ENCODE measurements around the gene KCNQ1.

Gene KCNQ1

DNA sequence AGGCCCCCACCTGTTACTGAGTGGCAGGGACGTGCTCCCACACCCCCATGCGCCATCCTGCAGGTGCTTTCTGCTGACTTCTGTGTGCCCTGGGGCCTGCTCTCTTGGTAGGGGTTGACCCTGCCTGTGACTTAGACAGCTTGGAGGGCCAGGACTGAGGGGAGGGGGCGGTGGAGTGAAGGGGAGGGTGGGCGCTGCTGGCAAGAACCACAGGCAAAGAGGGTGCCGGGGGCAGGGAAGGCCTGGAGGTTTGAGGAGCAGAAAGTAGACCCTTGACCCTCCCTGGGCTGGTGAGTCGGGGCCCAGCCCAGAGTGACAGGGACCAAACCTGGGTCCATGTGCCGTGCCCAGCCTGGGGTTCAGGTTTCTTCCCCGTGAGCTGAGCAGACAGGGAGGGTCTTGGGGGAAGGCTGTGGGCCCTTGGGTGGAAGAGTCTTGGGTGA lies 17.8 kb downstream of the KCNQ1 start:
- no peak for DNase-seq

- no peak for DNase-seq
Observed at GRCh38 chr11:2462986-2463765, 18.4 kb downstream of the KCNQ1 start.

DNA sequence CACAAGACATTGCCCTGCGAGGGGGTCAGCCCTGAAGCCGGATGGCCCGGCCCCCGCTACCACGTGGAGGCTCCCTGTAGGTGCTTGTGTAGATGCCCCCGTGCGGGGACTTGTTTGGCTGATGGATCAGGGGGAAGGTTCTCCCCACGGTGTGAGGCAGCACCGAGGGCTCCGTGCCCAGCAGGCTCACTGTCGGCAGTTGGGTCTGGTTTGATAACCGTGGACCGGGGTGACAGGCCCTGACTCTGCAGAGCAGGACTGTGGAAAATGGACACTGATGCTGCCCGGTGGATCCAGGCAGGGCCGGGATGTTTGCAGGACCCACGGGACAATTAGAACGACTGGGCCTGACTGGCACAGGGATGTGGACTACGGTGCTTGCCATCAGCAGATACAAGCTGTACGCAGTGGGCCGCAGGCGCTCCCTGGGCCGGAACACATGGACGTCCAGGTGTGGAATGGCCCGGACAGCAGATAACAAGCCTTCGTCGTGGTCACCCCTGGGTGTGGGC lies 19.0 kb downstream of the KCNQ1 start:
- DNase-seq = no peak

DNA sequence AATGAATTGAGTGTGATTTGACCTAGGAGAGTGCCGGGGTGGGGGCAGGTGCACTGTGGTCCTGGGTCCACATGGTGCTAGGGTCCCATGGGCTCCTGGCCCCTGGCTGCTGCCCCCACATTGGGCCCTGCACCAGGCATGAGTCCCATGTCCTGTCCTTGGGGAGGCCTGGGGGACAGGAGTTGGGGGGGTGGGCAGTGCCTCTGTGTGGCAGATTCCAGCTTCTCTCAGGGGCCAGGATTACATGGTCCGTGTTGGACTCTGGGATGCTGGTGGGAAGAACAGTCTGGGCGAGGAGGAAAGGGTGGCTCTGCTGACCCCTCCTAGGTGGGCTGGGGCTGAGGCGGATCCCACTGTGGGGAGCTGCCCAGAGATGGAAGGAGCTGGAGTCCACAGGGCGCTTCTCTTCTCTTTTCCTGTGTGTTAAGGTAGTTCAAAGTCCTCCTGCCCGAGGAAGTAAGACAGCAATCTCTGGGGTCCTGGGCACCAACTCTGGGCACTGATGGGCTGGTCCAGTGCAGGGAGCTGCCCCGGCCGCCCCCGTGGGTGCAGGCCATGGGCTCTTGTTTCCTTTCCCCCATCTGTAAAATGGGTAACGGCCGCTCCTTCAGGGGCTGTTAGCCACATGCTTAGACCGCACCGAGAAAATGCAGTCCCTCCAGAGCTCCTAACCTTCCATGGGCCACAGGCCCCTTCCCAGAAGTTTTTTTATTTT lies 19.8 kb downstream of the KCNQ1 start:
- no peak for DNase-seq

DNA sequence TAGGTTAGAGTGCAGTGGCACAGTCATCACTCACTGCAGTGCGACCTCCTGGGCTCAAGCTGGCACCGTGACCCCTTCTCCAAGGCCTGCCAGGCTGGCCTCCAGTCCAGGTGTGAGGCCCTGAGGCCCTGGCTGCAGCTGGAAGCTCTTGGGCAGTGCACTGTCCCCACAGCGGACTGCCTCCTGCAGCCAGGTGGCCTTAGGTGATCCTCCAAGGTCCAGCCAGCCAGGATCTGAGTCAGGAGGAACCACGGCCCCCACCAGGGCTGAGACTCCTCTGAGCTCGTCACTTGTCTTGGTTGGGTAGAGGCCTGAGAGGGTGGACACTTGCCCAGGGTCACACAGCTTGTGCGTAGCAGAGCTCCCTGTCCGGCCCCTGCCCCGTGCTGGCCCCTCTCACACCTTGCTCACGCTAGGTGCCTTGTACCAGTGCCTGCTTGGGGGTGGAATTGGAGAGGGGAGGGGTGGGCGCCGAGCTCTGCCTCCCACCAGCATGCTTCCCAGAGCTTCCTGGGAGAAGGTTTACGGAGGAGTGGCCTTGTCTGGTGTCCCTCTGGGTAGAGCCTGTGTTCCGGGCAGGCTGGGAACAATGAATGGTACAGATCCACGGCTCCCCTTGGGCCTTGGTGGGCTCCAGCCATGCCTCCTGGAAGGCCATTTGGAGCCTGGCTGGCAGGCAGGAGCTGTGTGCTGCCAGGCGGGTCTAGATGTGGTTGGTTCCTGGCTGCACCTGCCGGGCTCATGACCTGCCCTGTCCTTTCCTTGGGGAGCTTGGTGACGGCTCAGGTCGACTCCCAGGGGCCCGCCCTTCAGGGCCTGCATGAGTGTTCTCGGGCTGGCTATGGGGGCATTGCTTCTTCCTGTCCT lies 20.6 kb downstream of the KCNQ1 start:
- no peak for DNase-seq

DNA sequence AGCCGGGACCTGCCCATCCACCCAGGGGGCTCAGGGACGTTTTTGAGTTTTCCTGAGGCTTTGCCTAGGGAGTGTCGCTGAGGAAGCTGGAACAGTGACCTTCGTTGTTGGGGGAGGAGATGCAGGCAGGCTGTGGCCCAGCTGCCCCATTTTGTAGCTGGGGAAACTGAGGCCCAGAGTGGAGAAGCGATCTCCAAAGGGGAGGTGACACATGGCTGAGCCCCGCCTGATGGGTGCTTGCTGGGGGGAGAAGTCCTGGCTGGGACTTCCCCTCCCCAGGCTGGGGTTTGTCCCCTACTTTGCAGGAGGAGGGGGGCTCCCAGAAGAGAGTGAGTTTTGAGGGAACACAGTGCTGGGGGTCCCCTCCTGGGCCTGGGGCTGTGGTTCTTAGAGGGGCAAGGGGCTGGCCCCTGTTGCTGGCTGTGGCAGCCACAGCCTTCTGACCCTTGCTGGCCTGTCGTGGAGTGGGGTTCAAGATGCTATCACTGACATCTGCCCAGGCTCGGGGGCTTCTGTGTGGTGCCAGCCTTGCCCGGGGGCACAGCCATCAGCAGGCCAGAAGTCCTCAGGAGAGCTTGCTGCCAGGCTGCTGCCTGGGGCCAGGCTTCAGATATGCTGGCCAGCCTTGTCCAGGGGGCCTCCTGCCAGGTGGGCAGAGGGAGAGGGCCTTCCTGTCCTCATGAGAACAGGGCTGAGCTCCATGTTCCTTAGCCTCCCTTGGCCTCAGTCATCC lies 21.4 kb downstream of the KCNQ1 start:
- no peak for DNase-seq

DNA sequence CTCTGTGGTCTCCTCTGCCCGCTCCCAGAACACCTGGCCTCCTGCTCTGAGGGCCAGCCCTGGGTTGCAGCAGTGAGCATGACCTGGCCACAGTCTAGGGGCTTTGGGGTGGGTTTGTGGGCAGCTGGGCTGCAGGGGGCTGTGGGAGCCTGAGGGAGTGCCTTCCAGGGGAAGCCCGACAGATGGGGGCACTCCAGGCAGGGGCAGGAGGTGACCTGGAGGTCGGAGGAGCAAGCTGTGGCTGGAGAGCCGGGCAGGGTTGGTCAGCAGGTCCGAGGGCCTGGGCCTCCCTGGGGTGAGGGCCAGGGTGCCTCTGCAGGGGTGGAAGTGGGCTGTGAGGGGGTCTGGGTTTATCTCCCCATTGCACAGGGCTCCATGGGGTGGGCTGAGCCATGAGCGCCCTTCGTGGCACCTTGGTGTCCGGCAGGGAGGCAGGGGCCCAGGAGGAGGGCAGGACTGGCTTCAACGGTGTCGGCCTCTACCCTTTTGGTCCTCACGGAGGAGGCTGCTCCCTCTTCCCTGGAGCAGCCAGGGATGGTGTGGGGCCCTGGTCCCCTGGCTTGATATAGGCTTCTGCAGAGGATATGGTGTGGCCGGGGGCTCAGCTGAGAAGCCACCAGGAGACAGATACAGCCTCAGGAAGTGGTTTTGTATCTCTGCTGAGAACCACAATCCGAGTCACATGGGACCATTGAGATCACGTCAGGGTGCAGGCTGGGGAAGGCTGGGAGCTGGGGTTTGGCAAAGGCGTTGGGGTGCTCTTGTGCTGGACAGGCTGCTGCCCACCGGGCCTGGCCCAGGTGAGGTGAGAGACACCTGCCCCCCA lies 22.3 kb downstream of the KCNQ1 start:
- DNase-seq = peak; percentile 64

DNA sequence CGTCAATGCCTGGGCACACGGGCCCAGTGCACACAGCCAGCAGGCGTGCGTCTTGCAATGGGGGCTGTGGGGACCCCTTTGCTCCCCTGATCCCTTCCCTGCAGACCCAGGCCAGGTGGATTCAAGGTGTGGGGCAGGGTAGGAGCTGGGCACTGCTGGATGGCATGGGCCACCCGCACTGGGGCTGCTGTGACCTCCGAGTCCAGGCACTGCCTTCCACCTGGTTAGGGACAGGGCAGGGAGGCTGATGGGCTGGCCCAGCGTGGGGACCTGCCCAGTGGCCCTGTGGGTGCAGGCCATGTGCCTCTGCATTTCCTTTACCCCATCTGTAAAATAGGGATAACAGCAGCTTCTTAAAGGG lies 22.9 kb downstream of the KCNQ1 start:
- no peak for DNase-seq

DNA sequence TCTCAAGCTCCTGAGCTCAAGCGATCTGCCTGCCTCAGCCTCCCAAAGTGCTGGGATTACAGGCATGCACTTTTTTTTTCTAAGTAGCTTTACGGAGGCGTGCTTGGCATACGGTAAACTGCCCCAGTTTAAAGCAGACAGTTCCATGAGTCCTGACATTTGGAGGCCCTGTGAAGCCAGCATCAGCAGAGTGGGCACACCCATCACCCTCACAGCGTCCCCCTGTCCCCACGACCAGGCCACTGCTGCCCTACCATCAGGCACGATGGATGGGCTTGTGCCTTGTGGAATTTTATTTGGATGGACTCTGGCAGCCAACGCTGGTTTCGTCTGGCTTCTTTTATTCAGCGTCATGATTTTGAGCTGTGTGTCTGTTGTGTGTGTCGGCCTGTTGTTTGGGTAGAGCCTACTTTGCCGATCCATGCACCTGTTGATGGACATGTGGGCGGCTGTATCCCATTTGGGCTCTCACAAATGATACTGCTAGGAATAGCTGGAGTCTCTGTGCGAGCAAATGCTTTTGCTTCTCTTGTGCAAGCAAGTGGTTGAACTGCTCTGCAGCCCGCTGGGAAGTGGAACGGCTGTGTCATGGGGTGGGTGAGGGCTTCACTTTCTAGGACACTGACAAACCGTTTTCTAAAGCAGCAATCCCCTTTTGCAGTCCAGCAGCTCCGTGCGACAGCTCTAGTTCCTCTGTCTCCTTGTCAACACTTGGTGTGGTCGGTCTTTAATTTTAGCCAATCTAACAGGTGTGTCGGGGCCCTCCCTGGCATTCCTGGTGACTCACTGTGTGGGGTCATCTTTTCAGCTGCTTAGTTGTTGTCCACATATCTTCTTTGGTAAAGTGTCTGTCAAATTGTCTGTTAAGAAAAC lies 23.8 kb downstream of the KCNQ1 start:
- no peak for DNase-seq

DNA sequence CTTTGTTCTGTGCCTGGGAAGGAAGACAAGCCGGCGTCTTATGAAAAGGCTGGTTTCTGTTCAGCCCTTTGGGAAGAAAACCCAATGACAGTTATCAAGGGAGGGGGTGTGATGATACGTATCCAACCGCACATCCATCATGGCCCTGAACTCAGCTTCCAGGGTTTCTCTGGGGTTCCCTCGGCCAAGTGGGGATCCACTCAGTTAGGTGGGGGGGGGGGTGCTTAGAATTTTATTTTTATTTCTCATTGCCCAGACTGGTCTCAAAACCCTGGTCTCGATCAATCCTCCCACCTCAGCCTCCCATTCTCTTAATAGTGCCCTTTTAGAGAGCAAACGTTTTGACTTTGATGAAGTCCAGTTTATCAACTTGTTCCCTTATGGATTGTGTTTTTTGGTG lies 25.7 kb downstream of the KCNQ1 start:
- no peak for DNase-seq

- no peak for DNase-seq
Observed at GRCh38 chr11:2471048-2471803, 26.4 kb downstream of the KCNQ1 start.

DNA sequence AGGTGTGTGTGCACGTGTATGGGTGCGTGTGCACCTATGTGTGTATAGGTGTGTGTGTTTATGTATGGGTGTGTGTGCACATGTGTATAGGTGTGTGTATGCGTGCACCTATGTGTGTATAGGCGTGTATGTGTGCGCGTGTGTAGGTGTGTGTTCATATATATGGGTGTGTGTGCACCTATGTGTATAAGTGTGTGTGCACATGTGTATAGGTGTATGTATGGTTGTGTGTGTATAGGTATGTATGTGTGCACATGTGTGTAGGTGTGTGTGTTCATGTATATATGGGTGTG lies 26.9 kb downstream of the KCNQ1 start:
- no peak for DNase-seq

GRCh38 chr11:2472428-2473186 lies 27.8 kb downstream of the KCNQ1 start:
- DNase-seq = no peak

DNA sequence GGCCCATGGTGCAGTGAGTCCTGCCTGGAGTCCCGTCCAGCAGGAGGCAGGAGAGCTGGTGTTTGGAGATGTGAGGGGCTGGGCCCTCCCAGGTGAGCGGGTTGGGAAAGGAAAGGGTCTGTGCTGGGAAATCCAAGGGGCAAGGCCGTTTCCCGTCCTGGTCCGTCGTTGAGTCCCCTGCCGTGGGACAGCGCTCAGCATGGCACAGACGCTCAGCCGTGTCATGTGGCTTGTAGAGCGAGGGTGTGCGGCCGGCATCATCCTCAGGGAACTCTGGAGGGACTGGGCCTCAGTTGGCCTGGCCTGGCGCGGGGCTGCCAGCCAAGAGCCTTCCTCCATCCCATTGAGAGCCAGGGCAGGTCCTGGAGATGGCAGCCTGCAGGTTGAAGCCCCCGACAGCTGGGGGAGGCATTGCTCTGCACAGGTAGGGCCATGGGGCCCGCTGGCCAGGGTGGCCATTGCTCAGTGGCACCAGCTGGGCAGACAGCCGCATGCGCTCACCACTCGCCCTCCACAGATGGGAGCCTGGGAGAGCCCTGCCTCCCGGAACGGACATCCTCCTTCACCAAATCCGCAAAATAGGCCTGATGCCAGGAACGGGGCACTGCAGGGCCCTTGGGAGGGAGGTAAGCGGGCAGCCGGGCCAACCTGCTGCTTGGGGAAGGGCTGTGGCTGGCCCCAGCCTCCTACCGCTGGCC lies 28.7 kb downstream of the KCNQ1 start:
- DNase-seq = no peak

DNA sequence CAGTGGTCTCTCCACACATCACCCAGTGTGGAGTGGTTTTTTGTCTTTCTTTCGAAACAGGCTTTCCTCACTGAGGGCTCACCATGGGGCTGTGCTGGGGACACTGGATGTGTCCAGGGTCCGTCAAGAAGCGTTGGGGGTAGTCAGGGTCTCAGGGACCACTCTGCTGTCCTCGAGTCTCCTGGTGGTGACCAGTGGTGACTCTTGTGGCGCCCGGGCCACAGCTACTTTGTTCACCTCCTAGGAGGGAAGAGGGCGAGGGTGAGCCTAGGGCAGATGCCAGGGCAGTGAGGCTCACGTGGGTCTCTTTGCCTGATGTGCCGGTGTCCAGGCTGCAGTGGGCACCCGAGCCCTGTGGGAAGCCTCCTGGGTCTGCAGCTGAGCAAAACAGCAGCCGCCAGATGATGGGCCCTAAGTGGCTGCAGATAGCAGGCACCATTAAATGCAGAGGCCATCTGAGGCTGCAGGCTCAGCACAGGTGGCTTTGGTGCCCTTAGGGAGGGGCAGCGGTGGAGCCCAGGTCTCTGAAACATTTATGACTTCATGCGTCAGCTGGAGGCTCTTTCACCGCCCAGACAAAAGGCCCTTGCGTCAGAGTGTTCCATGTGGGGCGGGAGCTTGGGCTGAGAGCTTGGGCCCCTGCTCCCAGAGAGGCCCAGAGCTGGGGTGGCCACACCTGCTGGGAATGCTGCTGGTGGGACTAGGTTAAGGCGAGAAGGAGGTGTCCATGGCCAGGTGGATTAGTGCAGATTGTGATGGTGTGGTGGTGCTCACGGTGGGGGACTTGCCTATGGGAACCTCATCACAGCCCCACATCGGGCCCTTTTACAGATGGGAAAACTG lies 29.5 kb downstream of the KCNQ1 start:
- DNase-seq = no peak

- no peak for DNase-seq
Observed at GRCh38 chr11:2475136-2475918, 30.5 kb downstream of the KCNQ1 start.

GRCh38 chr11:2477254-2477653 lies 32.4 kb downstream of the KCNQ1 start:
- DNase-seq = no peak
